GM20431 (cell line): Measurements from ENCODE around the gene LCN10.

Experiments
- in situ Hi-C: fragments of 300-500 bp; cut with MseI, MboI; formaldehyde crosslinking; loops from one replicate; pipeline ENCODE4 v1.15.0; 2020; ENCODE audit warnings: low sequenced_read_pairs; ENCODE audit not compliant: unreplicated experiment

LCN10 gene

DNA sequence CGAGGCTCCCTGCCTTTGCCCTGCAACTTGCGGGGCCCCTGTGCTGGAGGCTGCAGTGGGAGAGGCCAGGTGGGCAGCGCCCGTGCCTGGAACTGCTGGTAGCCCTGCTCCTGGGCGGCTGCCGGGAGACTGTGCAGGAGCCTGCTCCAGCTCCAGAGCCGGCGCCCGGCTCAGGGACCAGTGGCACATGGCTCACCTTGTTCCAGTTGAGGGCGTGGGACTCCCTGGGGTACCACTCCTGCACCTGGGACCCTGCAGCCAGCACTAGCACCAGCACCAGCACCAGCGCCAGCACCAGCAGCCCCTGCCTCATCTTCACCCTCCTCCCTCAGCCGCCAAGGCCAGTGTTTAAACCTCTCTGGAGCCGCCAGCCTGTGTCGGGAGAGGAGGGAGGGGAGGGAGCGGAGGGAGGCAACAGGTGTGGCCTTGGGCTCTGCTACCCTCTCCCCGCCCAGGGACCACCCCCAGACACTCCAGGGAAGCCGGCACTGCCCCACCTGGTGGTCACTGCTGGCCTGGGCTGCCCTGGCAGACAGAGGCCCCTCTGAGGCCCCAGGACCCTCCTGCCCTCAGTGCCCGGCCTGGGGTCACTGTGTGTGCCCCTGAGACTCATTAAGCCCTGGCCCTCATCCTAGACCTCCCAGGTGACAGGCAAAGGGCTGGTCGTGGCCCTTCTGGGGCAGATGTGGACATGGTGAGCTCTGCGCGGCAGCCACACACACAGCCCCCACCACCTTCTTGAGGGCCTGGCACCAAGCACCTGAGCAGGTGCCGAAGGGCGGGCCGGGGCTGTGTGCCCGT is at the start of gene LCN10:
LCN10 (minus strand) TSS at position 350 of the 801 bp plus-strand sequence; CDS start at position 313, 37 bp downstream.
- in situ Hi-C loops: no loop called here

DNA sequence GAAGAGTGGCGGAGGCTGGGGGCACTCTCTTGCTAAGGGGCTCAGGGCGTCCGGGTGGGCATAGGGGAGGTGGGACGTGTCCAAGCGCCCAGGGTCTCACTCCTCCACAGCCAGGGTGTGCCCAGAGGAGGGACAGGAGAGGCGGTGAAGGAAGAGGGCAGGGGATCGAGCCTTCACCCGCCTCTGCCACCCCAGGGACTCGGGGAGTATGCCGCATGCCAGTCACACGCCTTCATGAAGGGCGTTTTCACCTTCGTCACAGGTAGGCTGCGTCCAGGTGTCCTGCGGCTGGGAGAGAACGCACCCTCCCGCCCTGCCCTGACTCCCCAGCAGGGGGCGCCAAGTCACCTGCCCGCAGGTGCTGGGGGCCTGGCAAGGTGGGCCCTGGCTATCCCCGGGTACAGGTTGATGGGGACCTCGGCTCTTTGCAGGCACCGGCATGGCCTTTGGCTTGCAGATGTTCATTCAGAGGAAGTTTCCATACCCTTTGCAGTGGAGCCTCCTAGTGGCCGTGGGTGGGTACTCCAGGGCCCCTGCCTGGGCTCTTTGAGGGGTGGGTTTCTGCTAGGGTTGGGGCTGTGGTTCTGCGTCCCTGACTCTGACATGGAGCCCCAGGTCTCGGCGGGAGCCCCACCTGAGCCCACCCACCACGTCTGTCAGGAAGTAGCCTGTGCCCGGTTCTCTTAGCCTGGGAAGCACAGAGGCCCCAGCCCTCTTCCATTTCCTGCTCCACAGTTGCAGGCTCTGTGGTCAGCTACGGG is 49.0 kb upstream of the LCN10 start:
- in situ Hi-C loops: no loop called here

GRCh38 chr9:136790640-136791515 is 48.1 kb upstream of the LCN10 start, which contains the start of gene TMEM141:
TSS of gene TMEM141 (plus strand) at chr9:136791344. CDS start at chr9:136791371, 27 bp downstream.
- in situ Hi-C loops: no loop called here

- in situ Hi-C loops: loop anchor here (10.0 kb wide), 1 partner anchor 245 kb away; the partner anchor contains the start of gene FUT7
These were observed 46.8 kb upstream of the LCN10 start for GRCh38 chr9:136789523-136789937.

GRCh38 chr9:136788644-136789522 is 46.1 kb upstream of the LCN10 start:
- in situ Hi-C loops: loop anchor here (10.0 kb wide), 1 partner anchor 246 kb away; the partner anchor contains the start of gene FUT7

- in situ Hi-C loops: loop anchor here (10.0 kb wide), 1 partner anchor 247 kb away; the partner anchor contains the start of gene FUT7
These were observed 45.1 kb upstream of the LCN10 start for GRCh38 chr9:136787690-136788400.

DNA sequence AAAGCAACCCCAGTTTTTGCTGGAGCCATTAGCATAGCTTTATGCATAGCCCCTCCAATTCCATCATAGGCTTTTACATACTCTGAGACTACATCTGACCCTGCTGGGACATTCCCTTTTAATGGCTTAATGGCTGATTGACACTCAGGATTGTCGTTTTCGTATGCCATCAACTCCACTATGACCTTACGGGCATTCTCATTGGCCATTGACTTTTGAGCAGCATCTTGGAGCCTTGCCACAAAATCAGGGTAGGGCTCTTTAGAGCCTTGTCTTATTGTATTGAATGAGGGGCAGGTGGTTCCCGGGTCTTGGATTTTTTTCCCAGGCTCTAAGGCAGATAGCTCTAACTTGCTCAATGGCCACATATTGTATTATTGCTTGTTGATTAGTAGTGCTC is 44.2 kb upstream of the LCN10 start:
- in situ Hi-C loops: loop anchor here (10.0 kb wide), 1 partner anchor 248 kb away; the partner anchor contains the start of gene FUT7

- in situ Hi-C loops: loop anchor here (10.0 kb wide), 1 partner anchor 248 kb away; the partner anchor contains the start of gene FUT7
These were observed 43.7 kb upstream of the LCN10 start for GRCh38 chr9:136786451-136786850.

- in situ Hi-C loops: loop anchor here (10.0 kb wide), 1 partner anchor 249 kb away; the partner anchor contains the start of gene FUT7
These were observed 43.0 kb upstream of the LCN10 start for GRCh38 chr9:136785565-136786355.

DNA sequence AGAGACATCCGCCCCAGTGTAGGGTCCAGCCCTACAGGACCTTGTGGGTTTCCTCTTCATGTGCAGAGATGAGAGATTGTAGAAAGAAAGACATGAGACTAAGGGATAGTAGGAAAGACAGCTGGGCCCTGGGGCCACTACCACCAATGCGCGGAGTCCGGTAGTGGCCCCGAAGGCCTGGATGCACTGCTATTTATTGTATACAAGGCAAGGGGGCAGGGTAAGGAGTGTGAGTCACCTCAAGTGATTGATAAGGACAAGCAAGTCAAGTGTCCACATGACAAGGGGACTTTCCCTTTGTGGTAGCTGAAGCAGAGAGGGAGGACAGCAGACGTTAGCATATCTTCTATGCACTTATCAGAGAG is 42.2 kb upstream of the LCN10 start:
- in situ Hi-C loops: loop anchor here (10.0 kb wide), 1 partner anchor 250 kb away; the partner anchor contains the start of gene FUT7

DNA sequence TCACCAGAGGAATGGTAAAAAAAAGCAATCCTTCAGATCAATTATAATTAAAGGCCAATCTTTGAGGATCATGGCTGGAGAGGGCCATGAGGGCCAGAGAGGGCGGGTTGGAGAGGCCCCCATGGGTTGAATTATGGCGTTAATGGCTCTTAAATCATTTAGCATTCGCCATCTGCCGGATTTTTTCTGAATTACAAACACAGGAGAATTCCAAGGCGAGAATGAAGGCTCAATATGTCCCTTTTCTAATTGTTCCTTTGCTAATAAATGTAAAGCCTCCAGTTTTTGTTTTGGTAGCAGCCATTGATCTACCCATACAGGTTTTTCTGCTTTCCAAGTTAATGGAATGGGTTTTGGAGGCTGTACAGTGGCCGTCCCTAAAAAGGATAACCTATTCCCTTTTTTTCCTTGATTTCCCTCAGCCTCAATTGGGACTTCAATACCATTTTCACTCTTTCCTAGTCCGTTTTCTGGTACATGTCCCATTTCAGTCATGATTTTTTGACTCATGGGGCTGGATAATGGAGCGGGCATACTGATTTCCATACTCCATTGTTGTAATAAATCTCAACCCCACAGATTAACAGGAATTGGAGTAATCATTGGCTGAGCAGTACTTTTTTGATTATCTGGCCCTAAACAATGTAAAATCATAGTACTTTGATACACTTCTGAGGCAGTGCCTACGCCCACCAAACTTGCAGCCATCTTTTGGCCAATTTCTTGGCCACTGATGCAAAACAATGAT is 41.7 kb upstream of the LCN10 start:
- in situ Hi-C loops: loop anchor here (10.0 kb wide), 1 partner anchor 250 kb away; the partner anchor contains the start of gene FUT7

DNA sequence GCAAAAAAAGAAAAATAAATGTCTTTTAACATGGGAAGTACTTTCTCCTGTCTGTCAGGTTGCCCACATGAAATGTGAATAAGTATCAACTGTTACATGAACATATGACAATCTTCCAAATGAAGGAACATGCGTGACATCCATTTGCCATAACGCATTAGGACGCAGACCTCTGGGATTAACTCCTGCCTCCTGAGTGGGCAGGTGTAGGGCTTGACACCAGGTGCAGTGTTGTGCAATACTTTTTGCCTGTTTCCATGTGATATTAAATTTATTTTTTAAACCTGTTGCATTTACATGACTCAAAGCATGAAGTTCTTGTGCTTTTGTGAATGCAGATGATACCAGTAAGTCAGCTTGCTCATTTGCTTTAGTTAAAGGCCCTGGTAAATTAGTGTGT is 39.7 kb upstream of the LCN10 start:
- in situ Hi-C loops: loop anchor here (10.0 kb wide), 1 partner anchor 252 kb away; the partner anchor contains the start of gene FUT7

DNA sequence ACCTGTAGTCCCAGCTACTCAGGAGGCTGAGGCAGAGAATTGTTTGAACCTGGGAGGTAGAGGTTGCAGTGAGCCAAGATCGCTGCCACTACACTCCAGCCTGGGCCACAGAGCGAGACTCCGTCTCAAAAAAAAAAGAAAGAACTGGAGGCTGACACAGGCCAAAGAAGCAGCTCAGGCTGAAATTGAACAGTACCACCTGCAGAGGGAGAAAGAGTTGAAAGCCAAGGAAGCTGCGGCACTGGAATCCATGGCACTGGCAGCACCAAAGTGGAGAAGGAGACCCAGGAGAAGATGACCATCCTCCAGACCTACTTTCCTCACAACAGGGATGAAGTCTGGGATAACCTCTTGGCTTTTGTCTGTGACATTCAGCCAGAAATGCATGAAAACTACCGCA is 37.1 kb upstream of the LCN10 start:
- in situ Hi-C loops: loop anchor here (10.0 kb wide), 1 partner anchor 255 kb away; the partner anchor contains the start of gene FUT7

- in situ Hi-C loops: no loop called here
These were observed 34.6 kb upstream of the LCN10 start for GRCh38 chr9:136777359-136777758.

DNA sequence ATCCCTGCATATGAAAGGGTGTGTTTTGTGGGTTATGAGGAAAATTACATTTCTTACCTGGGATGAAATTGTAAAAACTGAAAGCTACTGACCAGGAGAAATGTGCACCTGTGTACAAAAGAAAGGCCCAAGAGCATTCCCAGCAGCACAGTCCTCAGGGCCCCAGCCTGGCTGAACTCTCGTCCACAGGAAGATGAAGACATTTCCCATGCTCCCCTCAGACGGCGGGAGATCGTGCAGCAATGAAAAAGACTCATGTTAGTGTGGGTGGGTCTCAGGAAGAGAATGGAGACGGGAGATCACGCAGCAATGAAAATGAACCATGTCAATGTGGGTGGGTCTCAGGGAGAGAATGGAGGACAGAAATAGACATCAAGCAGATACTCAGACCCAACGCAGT is 34.2 kb upstream of the LCN10 start:
- in situ Hi-C loops: no loop called here

DNA sequence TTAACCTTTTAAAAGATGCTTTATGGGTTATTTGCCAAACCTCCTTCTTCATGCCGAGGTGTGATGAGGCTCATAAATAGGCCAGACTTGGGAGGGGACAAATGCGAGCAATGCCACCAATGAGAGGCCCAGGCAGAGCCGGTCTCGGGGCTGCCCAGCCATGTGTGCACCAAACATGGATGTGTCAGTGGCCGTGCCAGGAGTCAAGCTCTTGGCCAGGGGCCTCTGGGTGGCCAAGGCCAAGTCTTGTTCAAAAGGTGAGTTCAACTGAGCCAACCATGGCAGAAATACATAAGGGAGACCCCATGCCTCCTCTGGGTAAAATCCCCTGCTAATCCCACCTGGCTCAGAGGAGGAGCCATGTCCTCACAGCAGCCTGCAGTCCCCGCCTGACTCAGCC is 32.5 kb upstream of the LCN10 start:
- in situ Hi-C loops: no loop called here
